Progenitor cell of endocrine pancreas (in vitro differentiated cells): ENCODE data around the gene RBM17. TPM values are rescaled to one million over a fixed set of nuclear protein-coding genes. Genes with fewer than 3 reads are reported as not detected.

Source experiments
- DNase-seq: peaks from one replicate; pipeline ENCODE4 v3.0.0; 2021; ENCODE audit warnings: low spot score; ENCODE audit not compliant: unreplicated experiment
- H3K27ac Mint-ChIP-seq: 2 replicates; pipeline ENCODE4 v1.8.0; 2021; ENCODE audit warnings: mild to moderate bottlenecking, moderate library complexity, mixed read lengths
- H3K27me3 Mint-ChIP-seq: 2 replicates; pipeline ENCODE4 v1.8.0; 2021; ENCODE audit warnings: mixed read lengths
- H3K36me3 Mint-ChIP-seq: 2 replicates; pipeline ENCODE4 v1.8.0; 2022; ENCODE audit warnings: mixed read lengths; ENCODE audit not compliant: insufficient read depth
- H3K4me1 Mint-ChIP-seq: 2 replicates; pipeline ENCODE4 v1.8.0; 2021; ENCODE audit warnings: low read depth, mixed read lengths
- H3K4me3 Mint-ChIP-seq: 2 replicates; pipeline ENCODE4 v1.8.0; 2021; ENCODE audit warnings: low read depth, mild to moderate bottlenecking, moderate library complexity, mixed read lengths
- H3K9me3 Mint-ChIP-seq: 2 replicates; pipeline ENCODE4 v1.8.0; 2021; ENCODE audit warnings: low read depth, mixed read lengths
- CTCF ChIP-seq: fragments of 200-600 bp; sonication (generic); IDR thresholded peaks from one replicate; pipeline ENCODE4 v1.5.0; 2021; ENCODE audit warnings: antibody characterized with exemption, mild to moderate bottlenecking; ENCODE audit not compliant: unreplicated experiment
- total RNA-seq: library from RNA; stranded (reverse); gene quantifications from 2 replicates; pipeline ENCODE4 v1.2.1, GENCODE V29; 2021

Gene RBM17
- total RNA-seq, 1 donor from 2014 or later = 122 TPM

- Mint-ChIP-seq H3K36me3 (no peaks in the 10 kb centered on the region), H3K9me3 (no peaks in the 10 kb centered on the region)
Observed at GRCh38 chr10:6065835-6066234, 23.0 kb upstream of the RBM17 start.

DNA sequence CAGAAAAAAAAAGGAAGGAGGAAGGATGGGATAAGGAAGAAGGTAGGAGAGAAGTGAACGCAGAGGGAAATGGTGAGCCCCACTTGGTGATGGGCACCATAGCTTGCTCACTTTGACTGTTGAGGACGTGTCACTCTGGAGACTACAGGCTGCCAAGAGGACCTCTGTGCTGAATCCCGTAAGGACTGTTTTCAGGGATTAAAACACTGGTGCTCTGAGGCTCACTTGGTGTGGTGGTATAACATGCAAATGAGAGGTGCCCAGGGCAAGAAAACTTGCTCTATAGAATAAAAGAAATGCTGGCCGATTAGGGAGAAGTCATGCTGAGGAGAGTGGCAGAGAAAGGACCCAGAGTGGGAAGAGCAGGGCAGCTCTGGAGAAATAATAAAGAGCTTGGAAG lies 21.4 kb upstream of the RBM17 start:
- Mint-ChIP-seq H3K27ac (no peak overlapping the region), H3K9me3 (no peaks in the 10 kb centered on the region), H3K27me3 (peaks cover 18% of the 10 kb centered on the region), H3K4me1 (no peaks in the 10 kb centered on the region), H3K4me3 (no peak overlapping the region), H3K36me3 (no peaks in the 10 kb centered on the region)
- TF ChIP-seq CTCF = no peak
- DNase-seq = no peak

More at GRCh38 chr10:6065835-6066234, 23.0 kb upstream of the RBM17 start:
- H3K27me3 Mint-ChIP-seq = peaks cover 16% of the 10 kb centered on the region
- no peak overlapping the region for H3K4me3 Mint-ChIP-seq
- DNase-seq = no peak
- TF ChIP-seq CTCF = no peak
- no peaks in the 10 kb centered on the region for H3K4me1 Mint-ChIP-seq
- no peak overlapping the region for H3K27ac Mint-ChIP-seq

GRCh38 chr10:6068006-6068405 lies 20.8 kb upstream of the RBM17 start:
- Mint-ChIP-seq H3K27ac (no peak overlapping the region), H3K4me3 (no peak overlapping the region), H3K36me3 (no peaks in the 10 kb centered on the region), H3K27me3 (peaks cover 19% of the 10 kb centered on the region), H3K4me1 (no peaks in the 10 kb centered on the region), H3K9me3 (no peaks in the 10 kb centered on the region)
- no peak for TF ChIP-seq CTCF
- no peak for DNase-seq

DNA sequence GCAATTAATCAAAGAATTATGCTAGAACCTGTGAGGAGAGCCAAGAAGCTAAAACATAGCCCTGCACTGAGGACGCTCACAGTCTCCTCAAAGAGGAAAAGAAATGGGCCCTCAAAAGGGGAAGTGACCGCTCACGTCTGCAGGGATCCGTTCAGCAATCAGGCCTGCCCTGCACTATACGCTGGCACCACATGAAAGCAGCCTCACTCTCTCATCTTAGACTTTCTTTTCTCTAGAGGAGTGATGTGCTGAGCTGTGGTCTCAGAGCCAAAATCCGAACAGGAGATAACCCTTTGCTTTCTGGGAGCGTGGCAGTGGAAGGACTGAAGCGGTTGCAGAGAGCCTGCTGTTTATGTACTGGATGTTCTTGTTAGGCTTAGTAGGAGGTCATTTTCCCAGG lies 20.4 kb upstream of the RBM17 start:
- H3K36me3 Mint-ChIP-seq = no peaks in the 10 kb centered on the region
- DNase-seq = no peak
- no peak for TF ChIP-seq CTCF
- no peaks in the 10 kb centered on the region for H3K4me1 Mint-ChIP-seq
- H3K27me3 Mint-ChIP-seq = peaks cover 20% of the 10 kb centered on the region
- H3K27ac Mint-ChIP-seq = no peak overlapping the region
- no peaks in the 10 kb centered on the region for H3K9me3 Mint-ChIP-seq
- H3K4me3 Mint-ChIP-seq = no peak overlapping the region

GRCh38 chr10:6069081-6069931 lies 19.5 kb upstream of the RBM17 start:
- DNase-seq = no peak
- Mint-ChIP-seq H3K36me3 (no peaks in the 10 kb centered on the region), H3K4me1 (no peaks in the 10 kb centered on the region), H3K27me3 (peaks cover 26% of the 10 kb centered on the region), H3K27ac (no peak overlapping the region), H3K9me3 (no peaks in the 10 kb centered on the region), H3K4me3 (no peak overlapping the region)
- no peak for TF ChIP-seq CTCF
